Endothelial cell of umbilical vein (primary cell): ENCODE data around the gene SARNP.

Source experiments
- CTCF ChIP-seq, 2 donors: IDR thresholded peaks; 1 replicate in 1 of 2; 2 replicates in 1 of 2; pipeline ENCODE4 v1.5.1; 2011; ENCODE audit warnings: low read length in 2 of 2, mild to moderate bottlenecking in 2 of 2, moderate library complexity in 2 of 2, control low read depth in 1 of 2, inconsistent platforms in 1 of 2, low read depth in 1 of 2; ENCODE audit not compliant: insufficient read depth in 1 of 2; ENCODE audit errors: extremely low read depth in 1 of 2
- POLR2A ChIP-seq: IDR thresholded peaks from 2 replicates; pipeline ENCODE4 v1.6.1; 2012; ENCODE audit warnings: low read depth, mild to moderate bottlenecking, control low read depth, low read length

DNA sequence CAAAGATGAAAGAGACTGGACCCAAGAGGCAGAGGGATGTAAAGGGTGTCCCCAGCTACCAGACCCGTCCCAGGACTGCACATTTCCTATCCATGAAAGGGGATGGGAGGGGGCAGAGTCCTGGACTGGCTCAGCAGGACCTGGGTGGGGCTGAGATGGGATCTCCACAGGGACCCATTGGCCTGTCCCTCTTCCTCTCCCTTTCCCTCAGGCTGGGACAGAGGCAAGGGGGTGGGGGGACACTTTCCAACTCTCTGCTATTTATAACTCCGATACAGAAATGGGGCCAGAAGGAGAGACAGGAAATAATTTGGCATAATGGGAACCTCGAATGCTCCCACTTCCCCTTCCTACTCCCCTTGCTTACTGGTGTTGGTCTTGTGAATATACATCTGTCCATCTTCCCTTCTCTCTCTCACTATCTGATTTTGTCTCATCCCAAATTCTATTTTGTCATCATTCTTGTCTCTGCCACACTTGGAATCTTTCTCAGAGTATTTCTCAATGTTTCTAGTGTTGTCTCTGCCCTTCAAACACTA is 108.8 kb downstream of the SARNP start:
- TF ChIP-seq POLR2A (no peak), CTCF (IDR thresholded peaks at IDR 0.05; ENCODE audit: extremely low read depth in 1 of 2, insufficient read depth in 1 of 2, low read depth in 1 of 2, low read length in 2 of 2) (no peak)
